Measurements from ENCODE around the gene TMEM91. TPM values are rescaled to one million over a fixed set of nuclear protein-coding genes. Genes with fewer than 3 reads are reported as not detected.

The TMEM91 gene
- total and polyA plus RNA-seq, 2 of the 4 experiments (the other 2 are of a cell fraction): 1.4 to 4.8 TPM

- intact Hi-C loops (cut with micrococcal nuclease): loop anchor here (1.0 kb wide), 1 partner anchor 110 kb away; no protein-coding TSS in a partner anchor
- no peak overlapping the region for H2AFZ ChIP-seq (replicated peaks; ENCODE audit: low read length, poor library complexity)
- no peak overlapping the region for H4K91ac ChIP-seq (ENCODE audit: insufficient read depth, low read depth, low read length)
- TF ChIP-seq NFE2L2 (IDR thresholded peaks at IDR 0.05; ENCODE audit: low read depth, low read length): no peak
- TF ChIP-seq MAZ (IDR thresholded peaks at IDR 0.05; ENCODE audit: borderline replicate concordance, low read depth, low read length): no peak
- no peak for TF ChIP-seq BHLHE40 (IDR thresholded peaks at IDR 0.05; ENCODE audit: low read depth, low read length)
- TF ChIP-seq MAFK (IDR thresholded peaks at IDR 0.05; ENCODE audit: low read depth, low read length): no peak
- no peak for TF ChIP-seq USF2 (IDR thresholded peaks at IDR 0.05; ENCODE audit: low read depth, low read length)
- no peaks in the 10 kb centered on the region; a peak in 1 of 4 replicates for H3K79me1 ChIP-seq (ENCODE audit: low read depth in 1 of 2, low read length in 2 of 2)
- H3K18ac ChIP-seq (ENCODE audit: low read depth, low read length): no peak overlapping the region
- H2BK15ac ChIP-seq (ENCODE audit: low read depth, low read length): no peak overlapping the region
- no peak overlapping the region for H3K56ac ChIP-seq (ENCODE audit: extremely low read depth, insufficient read depth, low read length)
- ChIA-PET POLR2A (ENCODE audit: unreplicated experiment) (no interaction called here), CTCF (no interaction called here)
- H4K8ac ChIP-seq (ENCODE audit: low read depth in 2 of 2, low read length in 2 of 2): no peak overlapping the region
- H2BK20ac ChIP-seq (ENCODE audit: low read depth, low read length): no peak overlapping the region
- dilution Hi-C loops (cut with HindIII; ENCODE audit: low sequenced_read_pairs, unreplicated experiment): no loop called here
- H2AK9ac ChIP-seq (replicated peaks; ENCODE audit: low read depth, low read length, poor library complexity): no peak overlapping the region
- no peaks in the 10 kb centered on the region for H4K20me1 ChIP-seq (ENCODE audit: insufficient read depth, low read length)
- no peak overlapping the region for H3K9ac ChIP-seq (ENCODE audit: low read depth, low read length)
- peaks cover 22% of the 10 kb centered on the region for H3K36me3 ChIP-seq (ENCODE audit: control insufficient read depth, insufficient read depth, low read length)
- no peak overlapping the region for H3K4me3 ChIP-seq (ENCODE audit: insufficient read depth, low read depth, low read length)
- H3K9me3 ChIP-seq (ENCODE audit: control insufficient read depth, insufficient read depth, low read length): no peaks in the 10 kb centered on the region
- H2AK5ac ChIP-seq (ENCODE audit: low read depth, low read length): no peak overlapping the region
- no peak overlapping the region for H3K4ac ChIP-seq (ENCODE audit: low read depth, low read length)
- no peak overlapping the region for H3K23ac ChIP-seq (ENCODE audit: low read depth, low read length)
- H3K27me3 ChIP-seq (ENCODE audit: control insufficient read depth, insufficient read depth, low read length): no peaks in the 10 kb centered on the region
- WGBS, 2 experiments (ENCODE audit: extremely low coverage in 2 of 2, insufficient read length in 1 of 2): 88% methylated on average over 1 of the region's 6 CpGs; no CpG with 5 or more reads in 1 of the 2 experiments
- no peak for DNase-seq
- H4K5ac ChIP-seq (ENCODE audit: low read depth, low read length): no peak overlapping the region
- no TSS peak for BruUV-seq (replicated peaks)
- H3K14ac ChIP-seq (replicated peaks; ENCODE audit: low read depth, low read length): no peak overlapping the region
- no peaks in the 10 kb centered on the region for H3K9me1 ChIP-seq (ENCODE audit: insufficient read depth, low read length)
- ATAC-seq (ENCODE audit: low read depth): no peak
- H3K4me1 ChIP-seq (ENCODE audit: control insufficient read depth, insufficient read depth, low read length): peaks cover 10% of the 10 kb centered on the region; the same call in 1 of the 2 replicates
- no peak overlapping the region for H2BK5ac ChIP-seq (ENCODE audit: low read depth, low read length, poor library complexity, severe bottlenecking)
- in situ Hi-C loops (cut with MboI; ENCODE audit: low sequenced_read_pairs): no loop called here
- no peak overlapping the region for H3K27ac ChIP-seq (ENCODE audit: insufficient read depth, low read length)
- H2BK120ac ChIP-seq (ENCODE audit: low read depth, low read length): no peak overlapping the region
- H3K4me2 ChIP-seq (ENCODE audit: low read depth, low read length): no peak overlapping the region
Observed at GRCh38 chr19:41430922-41431321, 54.6 kb downstream of the TMEM91 start.
